K562 (cell line): ENCODE results near the gene TEX54. TPM values are rescaled to one million over a fixed set of nuclear protein-coding genes. Genes with fewer than 3 reads are reported as not detected.

Source experiments
- ARID1B ChIP-seq: fragments of 450-650 bp; IDR thresholded peaks from 2 replicates; pipeline ENCODE4 v1.6.1; 2016; ENCODE audit warnings: antibody characterized with exemption, mild to moderate bottlenecking, inconsistent platforms
- DACH1 ChIP-seq: fragments of 450-650 bp; IDR thresholded peaks from 2 replicates; pipeline ENCODE4 v1.6.1; 2018; ENCODE audit not compliant: partially characterized antibody
- GTF2F1 ChIP-seq: IDR thresholded peaks from 2 replicates; pipeline ENCODE4 v1.6.1; 2011; ENCODE audit warnings: low read depth, low read length, improper control_type of control experiment
- PYGO2 ChIP-seq: fragments of 450-650 bp; IDR thresholded peaks from 2 replicates; pipeline ENCODE4 v1.6.1; 2016; ENCODE audit warnings: mild to moderate bottlenecking, missing genetic modification characterization, moderate library complexity, missing compliant biosample characterization
- SMARCA5 ChIP-seq: fragments of 450-650 bp; IDR thresholded peaks from 2 replicates; pipeline ENCODE4 v1.6.1; 2016
- ZBTB7A ChIP-seq: IDR thresholded peaks from 2 replicates; pipeline ENCODE4 v1.6.1; 2011; ENCODE audit warnings: low read depth, mild to moderate bottlenecking, low read length, moderate library complexity, borderline replicate concordance; ENCODE audit not compliant: control insufficient read depth
- ZC3H4 ChIP-seq: sonication (generic); formaldehyde crosslinking; IDR thresholded peaks from 2 replicates; pipeline ENCODE4 v1.9.0; 2021; ENCODE audit warnings: missing genetic modification reagents, borderline replicate concordance
- polyA plus RNA-seq, 8 experiments: library from polyadenylated mRNA; depleted of rRNA in 4 of 8; stranded (reverse) in 5 of 8; unstranded in 3 of 8; fragments of >200 nt; fragmentation: Nextera tagmentation in 2 of 8; fragmentation: Illumina TruSeq in 1 of 8; extraction: Ambion mirVana in 2 of 8; extraction: Trizol in 1 of 8; gene quantifications; 2 replicates each; pipeline versions ENCODE4 v1.2.1 to v1.2.3, GENCODE V29; 2011 to 2014; ENCODE audit warnings: inconsistent platforms in 1 of 8, missing spikeins in 1 of 8
- total RNA-seq, 7 experiments: library from RNA; depleted of rRNA in 6 of 7; stranded (reverse); fragments of >200 nt in 6 of 7; fragmentation: Illumina TruSeq in 2 of 7; extraction: Trizol in 2 of 7; gene quantifications; 2 replicates each; pipeline versions ENCODE4 v1.2.1 to v1.2.3, GENCODE V29; 2011 to 2021; ENCODE audit warnings: low replicate concordance in 1 of 7
- TF ChIP-seq, protein P1 (sequence below), 2 experiments: IDR thresholded peaks in 1 of 2; conservative IDR thresholded peaks in 1 of 2; 2 replicates each; pipeline ENCODE4 v1.6.1; 2016; ENCODE audit warnings: low read depth in 2 of 2, mild to moderate bottlenecking in 1 of 2, missing compliant biosample characterization in 1 of 2, missing genetic modification characterization in 1 of 2, moderate library complexity in 1 of 2
- TF ChIP-seq, protein P2 (sequence below): IDR thresholded peaks from 2 replicates; pipeline ENCODE4 v1.6.1; 2012; ENCODE audit warnings: low read depth, low read length, improper control_type of control experiment, borderline replicate concordance
- TF ChIP-seq, protein P3 (sequence below): fragments of 200-800 bp; sonication (Bioruptor generic); IDR thresholded peaks from 2 replicates; pipeline ENCODE4 v1.6.1; 2017; ENCODE audit warnings: missing genetic modification characterization, missing compliant biosample characterization
- TF ChIP-seq, protein P4 (sequence below): sonication (generic); formaldehyde crosslinking; IDR thresholded peaks from 2 replicates; pipeline ENCODE4 v1.8.1; 2023; ENCODE audit warnings: mild to moderate bottlenecking, missing genetic modification reagents
- TF ChIP-seq, protein P5 (sequence below): fragments of 450-650 bp; IDR thresholded peaks from 2 replicates; pipeline ENCODE4 v1.6.1; 2017; ENCODE audit warnings: antibody characterized with exemption, mild to moderate bottlenecking

The TEX54 gene
- total and polyA plus RNA-seq, 9 of the 15 experiments (the other 6 are each of a cell fraction or from before 2014, with no cell fraction given), result not detected

DNA sequence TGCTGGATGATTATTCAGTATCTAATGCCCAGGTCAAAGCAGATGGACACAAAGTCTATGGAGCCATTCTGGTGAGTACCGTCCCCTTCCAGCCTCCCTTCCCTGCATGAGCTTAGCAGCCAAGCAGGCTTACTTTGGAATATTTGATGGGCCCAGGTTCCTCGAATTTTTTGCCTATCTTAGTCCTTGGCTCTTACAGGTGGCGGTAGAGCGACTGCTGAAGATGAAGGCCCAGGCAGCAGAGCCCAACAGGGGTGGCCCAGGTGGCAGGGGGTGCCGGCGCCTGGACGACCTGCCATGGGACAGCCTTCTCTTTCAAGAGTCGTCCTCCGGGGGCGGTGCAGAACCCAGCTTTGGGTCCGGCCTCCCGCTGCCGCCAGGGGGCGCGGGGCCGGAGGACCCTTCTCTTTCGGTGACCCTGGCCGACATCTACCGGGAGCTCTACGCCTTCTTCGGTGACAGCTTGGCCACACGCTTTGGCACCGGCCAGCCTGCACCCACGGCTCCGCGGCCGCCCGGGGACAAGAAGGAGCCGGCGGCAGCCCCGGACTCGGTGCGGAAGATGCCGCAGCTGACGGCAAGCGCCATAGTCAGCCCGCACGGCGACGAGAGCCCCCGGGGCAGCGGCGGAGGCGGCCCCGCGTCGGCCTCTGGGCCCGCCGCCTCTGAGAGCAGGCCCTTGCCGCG lies 46.2 kb downstream of the TEX54 start (continued):
- no peak for TF ChIP-seq DACH1
- TF ChIP-seq ZBTB7A, result peak; percentile 99
- 0 out of 2 replicates have a peak, but pooled peaks have one; percentile 30 for TF ChIP-seq GTF2F1
- TF ChIP-seq, protein P1, sequence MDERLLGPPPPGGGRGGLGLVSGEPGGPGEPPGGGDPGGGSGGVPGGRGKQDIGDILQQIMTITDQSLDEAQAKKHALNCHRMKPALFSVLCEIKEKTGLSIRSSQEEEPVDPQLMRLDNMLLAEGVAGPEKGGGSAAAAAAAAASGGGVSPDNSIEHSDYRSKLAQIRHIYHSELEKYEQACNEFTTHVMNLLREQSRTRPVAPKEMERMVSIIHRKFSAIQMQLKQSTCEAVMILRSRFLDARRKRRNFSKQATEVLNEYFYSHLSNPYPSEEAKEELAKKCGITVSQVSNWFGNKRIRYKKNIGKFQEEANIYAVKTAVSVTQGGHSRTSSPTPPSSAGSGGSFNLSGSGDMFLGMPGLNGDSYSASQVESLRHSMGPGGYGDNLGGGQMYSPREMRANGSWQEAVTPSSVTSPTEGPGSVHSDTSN (CRISPR knock-in tag; IDR thresholded peaks at IDR 0.05; ENCODE audit: low read depth), result no peak
- TF ChIP-seq, protein P1 (tag; conservative IDR thresholded peaks at IDR 0.05; ENCODE audit: low read depth), result no peak
- TF ChIP-seq SMARCA5, result 0 out of 2 replicates have a peak, but pooled peaks have one; percentile 13
- TF ChIP-seq PYGO2 (tag), result no peak
- TF ChIP-seq, protein P2, sequence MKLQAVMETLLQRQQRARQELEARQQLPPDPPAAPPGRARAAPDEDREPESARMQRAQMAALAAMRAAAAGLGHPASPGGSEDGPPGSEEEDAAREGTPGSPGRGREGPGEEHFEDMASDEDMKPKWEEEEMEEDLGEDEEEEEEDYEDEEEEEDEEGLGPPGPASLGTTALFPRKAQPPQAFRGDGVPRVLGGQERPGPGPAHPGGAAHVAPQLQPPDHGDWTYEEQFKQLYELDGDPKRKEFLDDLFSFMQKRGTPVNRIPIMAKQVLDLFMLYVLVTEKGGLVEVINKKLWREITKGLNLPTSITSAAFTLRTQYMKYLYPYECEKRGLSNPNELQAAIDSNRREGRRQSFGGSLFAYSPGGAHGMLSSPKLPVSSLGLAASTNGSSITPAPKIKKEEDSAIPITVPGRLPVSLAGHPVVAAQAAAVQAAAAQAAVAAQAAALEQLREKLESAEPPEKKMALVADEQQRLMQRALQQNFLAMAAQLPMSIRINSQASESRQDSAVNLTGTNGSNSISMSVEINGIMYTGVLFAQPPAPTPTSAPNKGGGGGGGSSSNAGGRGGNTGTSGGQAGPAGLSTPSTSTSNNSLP, result 0 out of 2 replicates have a peak, but pooled peaks have one; percentile 5
- TF ChIP-seq, protein P3, sequence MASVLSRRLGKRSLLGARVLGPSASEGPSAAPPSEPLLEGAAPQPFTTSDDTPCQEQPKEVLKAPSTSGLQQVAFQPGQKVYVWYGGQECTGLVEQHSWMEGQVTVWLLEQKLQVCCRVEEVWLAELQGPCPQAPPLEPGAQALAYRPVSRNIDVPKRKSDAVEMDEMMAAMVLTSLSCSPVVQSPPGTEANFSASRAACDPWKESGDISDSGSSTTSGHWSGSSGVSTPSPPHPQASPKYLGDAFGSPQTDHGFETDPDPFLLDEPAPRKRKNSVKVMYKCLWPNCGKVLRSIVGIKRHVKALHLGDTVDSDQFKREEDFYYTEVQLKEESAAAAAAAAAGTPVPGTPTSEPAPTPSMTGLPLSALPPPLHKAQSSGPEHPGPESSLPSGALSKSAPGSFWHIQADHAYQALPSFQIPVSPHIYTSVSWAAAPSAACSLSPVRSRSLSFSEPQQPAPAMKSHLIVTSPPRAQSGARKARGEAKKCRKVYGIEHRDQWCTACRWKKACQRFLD (CRISPR knock-in tag), result peak; percentile 82
- TF ChIP-seq ARID1B, result 0 out of 2 replicates have a peak, but pooled peaks have one; percentile 19
- TF ChIP-seq, protein P4, sequence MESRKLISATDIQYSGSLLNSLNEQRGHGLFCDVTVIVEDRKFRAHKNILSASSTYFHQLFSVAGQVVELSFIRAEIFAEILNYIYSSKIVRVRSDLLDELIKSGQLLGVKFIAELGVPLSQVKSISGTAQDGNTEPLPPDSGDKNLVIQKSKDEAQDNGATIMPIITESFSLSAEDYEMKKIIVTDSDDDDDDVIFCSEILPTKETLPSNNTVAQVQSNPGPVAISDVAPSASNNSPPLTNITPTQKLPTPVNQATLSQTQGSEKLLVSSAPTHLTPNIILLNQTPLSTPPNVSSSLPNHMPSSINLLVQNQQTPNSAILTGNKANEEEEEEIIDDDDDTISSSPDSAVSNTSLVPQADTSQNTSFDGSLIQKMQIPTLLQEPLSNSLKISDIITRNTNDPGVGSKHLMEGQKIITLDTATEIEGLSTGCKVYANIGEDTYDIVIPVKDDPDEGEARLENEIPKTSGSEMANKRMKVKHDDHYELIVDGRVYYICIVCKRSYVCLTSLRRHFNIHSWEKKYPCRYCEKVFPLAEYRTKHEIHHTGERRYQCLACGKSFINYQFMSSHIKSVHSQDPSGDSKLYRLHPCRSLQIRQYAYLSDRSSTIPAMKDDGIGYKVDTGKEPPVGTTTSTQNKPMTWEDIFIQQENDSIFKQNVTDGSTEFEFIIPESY (CRISPR knock-in tag), result peak; percentile 47; the same call in 1 of the 2 replicates
- TF ChIP-seq, protein P5, sequence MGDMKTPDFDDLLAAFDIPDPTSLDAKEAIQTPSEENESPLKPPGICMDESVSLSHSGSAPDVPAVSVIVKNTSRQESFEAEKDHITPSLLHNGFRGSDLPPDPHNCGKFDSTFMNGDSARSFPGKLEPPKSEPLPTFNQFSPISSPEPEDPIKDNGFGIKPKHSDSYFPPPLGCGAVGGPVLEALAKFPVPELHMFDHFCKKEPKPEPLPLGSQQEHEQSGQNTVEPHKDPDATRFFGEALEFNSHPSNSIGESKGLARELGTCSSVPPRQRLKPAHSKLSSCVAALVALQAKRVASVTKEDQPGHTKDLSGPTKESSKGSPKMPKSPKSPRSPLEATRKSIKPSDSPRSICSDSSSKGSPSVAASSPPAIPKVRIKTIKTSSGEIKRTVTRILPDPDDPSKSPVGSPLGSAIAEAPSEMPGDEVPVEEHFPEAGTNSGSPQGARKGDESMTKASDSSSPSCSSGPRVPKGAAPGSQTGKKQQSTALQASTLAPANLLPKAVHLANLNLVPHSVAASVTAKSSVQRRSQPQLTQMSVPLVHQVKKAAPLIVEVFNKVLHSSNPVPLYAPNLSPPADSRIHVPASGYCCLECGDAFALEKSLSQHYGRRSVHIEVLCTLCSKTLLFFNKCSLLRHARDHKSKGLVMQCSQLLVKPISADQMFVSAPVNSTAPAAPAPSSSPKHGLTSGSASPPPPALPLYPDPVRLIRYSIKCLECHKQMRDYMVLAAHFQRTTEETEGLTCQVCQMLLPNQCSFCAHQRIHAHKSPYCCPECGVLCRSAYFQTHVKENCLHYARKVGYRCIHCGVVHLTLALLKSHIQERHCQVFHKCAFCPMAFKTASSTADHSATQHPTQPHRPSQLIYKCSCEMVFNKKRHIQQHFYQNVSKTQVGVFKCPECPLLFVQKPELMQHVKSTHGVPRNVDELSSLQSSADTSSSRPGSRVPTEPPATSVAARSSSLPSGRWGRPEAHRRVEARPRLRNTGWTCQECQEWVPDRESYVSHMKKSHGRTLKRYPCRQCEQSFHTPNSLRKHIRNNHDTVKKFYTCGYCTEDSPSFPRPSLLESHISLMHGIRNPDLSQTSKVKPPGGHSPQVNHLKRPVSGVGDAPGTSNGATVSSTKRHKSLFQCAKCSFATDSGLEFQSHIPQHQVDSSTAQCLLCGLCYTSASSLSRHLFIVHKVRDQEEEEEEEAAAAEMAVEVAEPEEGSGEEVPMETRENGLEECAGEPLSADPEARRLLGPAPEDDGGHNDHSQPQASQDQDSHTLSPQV, result peak; percentile 84; the same call in 1 of the 2 replicates
- peak; percentile 70; the same call in 1 of the 2 replicates for TF ChIP-seq ZC3H4 (CRISPR knock-in tag)
